NCI-H345 treated with DMSO at 0.1 percent for 48 hours (cell line): ENCODE results near the gene SPIRE1.
"Not testable (repeated sequence)": the region's sequence is repeated elsewhere in the genome, so short reads cannot be mapped to it uniquely, and the experiment has no call there.

Experiments
- DNase-seq: peaks from one replicate; lab custom pipeline; 2025; ENCODE audit not compliant: unreplicated experiment; lab: John Stamatoyannopoulos, UW

The SPIRE1 gene

DNA sequence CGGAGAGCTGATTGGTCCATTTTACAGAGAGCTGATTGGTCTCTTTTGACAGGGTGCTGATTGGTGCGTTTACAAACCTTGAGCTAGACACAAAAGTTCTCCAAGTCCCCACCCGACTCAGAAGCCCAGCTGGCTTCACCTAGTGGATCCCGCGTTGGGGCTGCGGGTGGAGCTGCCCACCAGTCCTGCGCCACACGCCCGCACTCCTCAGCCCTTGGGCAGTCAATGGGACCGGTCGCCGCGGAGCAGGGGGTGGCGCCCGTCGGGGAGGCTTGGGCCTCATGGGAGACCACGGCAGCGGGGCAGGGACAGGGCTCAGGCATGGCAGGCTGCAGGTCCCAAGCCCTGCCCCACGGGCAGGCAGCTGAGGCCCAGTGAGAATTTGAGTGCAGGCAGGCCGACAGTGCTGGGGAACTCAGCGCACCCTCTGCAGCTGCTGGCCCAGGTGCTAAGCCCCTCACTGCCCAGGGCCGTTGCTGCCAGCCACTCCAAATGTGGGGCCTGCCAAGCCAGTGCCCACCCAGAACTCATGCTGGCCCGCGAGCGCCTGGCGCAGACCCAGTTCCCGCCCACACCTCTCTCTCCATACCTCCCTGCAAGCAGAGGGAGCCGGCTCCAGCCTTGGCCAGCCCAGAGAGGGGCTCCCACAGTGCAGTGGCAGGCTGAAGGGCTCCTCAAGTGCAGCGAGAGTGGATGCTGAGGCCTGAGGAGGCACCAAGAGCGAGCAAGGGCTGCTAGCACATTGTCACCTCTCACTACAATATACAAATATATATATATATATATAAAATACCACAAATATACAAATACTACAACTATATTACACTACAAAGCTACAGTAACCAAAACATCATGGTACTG, 100.7 kb downstream of the SPIRE1 start:
- DNase-seq = no peak

DNA sequence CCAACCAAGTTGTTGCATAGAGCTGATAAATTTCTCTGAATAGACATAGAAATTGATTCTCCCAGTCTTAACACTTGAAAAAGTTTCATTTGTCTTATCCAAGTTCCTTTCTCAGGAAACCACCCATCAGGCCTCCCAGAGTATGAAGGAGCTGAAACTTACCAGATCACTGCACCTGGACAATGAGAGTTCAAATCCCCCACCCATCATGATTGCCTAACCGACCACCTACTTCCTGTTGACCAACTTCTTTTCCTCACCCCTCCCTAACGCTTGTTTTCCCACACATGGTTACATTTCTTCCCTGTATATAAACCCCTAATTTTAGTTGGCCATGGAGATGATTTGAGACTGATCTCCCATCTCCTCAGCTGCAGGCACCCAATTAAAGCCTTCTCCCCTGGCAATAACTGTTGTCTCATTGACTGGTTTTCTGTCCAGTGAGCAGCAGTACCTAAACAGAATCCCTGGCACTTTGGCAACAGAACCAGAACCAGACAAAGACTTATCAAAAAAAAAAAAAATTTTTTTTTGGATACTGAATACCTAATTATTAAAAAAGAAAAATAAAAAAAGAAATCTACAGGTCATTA, 103.0 kb downstream of the SPIRE1 start:
- DNase-seq = no peak

DNA sequence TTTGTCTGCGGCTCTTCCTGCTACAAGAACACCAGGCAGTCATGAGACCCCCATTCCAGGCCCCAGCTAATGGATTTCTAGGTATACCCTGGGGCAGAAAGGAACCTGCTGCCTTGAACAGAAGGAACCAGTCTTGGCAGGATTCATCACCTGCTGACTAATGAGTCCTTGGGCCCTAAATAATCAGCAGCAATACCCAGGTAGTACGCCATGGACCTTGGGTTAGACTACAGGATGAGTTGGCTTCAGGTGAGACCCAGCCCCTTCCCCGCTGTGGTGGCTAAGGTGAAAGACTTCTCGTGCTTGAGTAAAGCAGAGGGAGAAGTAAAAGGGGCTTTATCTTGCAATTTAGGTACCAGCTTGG, 105.0 kb downstream of the SPIRE1 start:
- no peak for DNase-seq

DNA sequence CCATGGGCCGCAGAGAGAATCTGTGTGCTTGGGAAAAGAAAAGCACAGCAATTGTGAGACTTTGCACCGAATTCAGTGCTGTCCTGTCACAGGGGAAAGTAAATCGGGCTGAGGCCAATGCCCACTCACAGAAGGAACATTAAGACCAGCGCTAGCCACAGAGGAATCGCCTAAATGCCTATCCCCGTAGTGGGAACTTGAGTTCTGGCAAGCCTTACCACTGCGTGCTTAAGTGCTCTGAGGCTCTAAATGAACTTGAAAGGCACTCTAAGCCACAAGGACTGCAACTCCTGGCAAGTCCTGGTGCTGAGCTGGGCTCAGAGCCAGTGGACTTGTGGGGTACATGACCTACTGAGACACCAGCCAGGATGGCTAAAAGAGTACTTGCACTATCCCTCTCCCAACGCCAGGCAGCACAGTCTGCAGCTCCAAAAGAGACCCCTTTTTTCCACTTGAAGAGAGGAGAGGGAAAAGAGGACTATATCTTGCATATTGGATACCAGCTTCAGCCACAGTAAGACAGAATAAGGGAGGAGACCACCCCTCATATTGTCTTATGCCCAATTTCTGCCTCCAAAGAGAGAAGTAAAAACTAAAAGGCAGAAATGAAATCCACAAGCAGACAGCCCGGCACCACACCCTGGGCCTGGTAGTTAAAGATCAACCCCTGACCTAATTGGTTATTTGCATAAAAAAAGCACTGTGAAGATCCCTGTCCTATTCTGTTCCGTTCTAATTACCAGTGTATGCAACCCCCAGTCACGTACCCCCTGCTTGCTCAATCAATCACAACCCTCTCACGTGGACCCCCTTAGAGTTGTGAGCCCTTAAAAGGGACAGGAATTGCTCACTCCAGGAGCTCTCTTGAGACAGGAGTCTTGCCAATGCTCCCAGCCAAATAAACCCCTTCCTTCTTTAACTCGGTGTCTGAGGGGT, 105.7 kb downstream of the SPIRE1 start:
- DNase-seq = not testable (repeated sequence)

DNA sequence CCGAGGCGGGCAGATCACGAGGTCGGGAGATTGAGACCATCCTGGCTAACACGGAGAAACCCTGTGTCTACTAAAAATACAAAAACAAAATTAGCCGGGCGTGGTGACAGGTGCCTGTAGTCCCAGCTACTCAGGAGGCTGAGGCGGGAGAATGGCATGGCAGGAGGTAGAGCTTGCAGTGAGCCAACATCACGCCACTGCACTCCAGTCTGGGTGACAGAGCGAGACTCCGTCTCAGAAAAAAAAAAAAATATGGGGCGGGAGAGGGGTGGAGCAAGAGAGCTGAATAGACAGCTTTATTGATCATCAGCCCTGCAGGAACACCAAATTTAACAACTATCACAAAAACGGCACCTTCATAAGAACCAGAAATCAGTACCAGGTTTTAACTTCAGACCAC, 106.4 kb downstream of the SPIRE1 start:
- peak; percentile 53 for DNase-seq

DNA sequence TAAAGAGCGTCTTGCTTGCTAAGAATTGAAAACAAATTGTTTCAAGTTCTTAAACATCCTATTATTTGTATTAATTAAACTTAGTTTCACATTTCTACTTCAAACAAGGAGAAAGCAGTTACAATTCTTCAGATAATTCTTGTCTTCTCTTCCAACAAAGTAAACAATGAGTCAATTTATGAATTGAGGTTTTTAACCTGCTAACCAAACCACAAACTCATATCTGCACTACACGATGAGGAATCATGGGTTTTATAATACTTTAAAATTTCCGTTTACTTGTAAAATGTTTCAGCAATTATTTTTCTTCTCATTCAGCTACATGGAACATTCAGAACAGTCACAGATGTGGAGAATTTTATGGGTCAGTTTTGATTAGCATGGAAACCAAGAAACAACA, 114.2 kb downstream of the SPIRE1 start:
- DNase-seq = no peak

DNA sequence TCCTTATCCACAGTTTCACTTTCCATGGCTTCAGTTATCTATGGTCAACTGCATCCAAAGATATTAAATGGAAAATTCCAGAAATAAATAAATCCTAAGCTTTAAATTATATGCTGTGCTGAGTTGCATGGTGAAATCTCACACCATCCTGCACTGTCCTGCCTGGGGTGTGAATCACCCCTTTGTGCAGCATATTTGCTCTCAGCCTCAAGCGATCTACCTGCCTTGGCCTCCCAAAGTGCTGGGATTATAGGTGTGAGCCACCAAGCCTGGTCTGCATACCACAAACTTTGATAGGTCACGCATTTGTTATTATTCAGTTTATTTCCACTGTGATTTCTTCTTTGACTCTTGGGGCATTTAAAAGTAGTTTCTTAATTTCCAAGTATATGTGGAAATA, 117.2 kb downstream of the SPIRE1 start:
- no peak for DNase-seq

DNA sequence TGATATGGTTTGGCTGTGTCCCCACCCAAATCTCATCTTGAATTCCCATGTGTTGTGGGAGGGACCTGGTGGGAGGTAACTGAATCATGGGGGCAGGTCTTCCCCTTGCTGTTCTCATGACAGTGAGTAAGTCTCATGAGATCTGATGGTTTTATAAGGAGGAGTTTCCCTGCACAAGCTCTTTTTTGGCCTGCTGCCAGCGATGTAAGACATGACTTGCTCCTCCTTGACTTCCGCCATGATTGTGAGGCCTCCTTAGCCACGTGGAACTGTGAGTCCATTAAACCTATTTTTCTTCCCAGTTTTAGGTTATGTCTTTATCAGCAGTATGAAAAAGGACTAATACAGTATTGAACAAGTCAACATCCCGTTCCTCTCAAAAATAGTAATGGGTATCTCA, 118.7 kb downstream of the SPIRE1 start:
- DNase-seq = not testable (repeated sequence)

DNA sequence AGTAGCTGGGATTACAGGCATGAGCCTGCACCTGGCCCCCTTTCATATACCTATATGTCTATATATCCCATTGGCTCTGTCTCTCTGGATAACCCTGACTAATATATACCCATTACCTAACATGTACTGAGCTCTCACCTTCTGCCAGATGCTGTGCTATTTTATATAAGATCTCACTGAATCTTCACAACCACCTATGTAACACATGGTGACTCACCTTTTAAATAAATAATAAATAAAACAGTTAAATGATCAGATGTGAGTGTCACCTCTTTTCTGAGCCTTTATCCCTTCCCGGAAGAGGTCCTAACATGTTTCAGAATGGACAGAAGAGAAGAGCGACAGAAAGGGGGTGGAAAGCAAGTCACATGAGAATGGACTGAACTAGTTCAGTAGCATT, 123.1 kb downstream of the SPIRE1 start:
- no peak for DNase-seq

DNA sequence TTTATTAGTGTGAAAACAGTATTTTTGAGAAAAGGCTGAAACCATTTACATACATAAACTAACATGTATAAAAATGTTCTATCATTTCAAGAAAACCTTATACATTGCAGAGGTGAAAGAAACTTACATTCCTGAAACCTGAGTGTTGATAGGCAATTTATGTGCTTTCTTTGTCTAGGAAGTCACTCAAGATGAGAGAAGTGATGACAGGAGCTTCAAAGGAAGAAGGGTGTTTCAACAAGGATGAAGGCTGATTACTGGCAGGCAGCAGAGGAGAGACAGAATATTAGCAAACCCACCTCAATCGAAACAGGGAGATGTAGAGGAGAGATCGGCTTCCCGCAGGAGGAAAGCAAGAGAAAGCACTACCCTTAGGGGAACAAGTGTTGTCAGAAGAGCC, 125.2 kb downstream of the SPIRE1 start:
- no peak for DNase-seq

DNA sequence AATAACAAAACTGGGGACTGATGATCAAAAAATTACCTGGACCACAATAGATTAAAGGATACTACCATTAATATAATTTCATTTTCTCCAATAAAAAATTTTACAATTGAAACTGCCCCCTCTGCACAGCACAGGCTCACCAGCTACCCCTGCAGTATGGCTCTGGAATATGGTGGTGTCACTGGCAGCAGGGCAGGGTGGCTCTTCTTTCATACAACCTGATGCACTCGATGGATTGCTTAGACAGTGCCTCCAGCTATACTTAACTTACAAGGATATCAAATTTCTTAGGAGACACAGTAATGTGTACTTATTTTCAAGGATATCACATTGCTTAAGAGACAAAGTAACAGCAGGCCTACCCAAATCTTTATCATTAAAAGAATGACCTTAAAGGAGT, 126.2 kb downstream of the SPIRE1 start:
- DNase-seq = no peak

DNA sequence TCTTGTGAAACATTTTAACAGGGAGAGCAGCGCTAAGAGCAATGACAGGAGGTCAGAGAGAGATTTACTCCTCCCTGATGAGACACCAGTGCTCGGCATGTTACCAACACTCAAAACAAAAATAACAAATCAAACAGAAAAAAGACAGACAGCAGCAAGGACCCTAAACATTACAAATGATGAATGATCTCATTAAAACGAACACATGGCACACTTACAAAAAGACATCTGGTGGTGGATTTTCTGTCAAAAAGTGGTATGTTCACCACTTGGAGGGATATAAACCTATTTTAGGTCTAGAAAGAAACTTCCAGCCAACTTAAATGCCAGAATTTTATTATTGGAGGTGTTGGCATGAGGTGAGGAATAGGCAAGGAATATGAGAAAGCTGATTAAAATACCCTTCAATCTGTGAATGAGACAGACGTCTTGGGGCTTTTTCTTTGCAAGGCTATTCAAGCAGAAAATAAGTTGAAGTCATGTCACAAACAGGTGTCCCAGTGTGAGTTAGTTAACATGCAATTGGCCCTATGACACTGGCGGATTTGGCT, 137.4 kb downstream of the SPIRE1 start:
- DNase-seq = no peak

DNA sequence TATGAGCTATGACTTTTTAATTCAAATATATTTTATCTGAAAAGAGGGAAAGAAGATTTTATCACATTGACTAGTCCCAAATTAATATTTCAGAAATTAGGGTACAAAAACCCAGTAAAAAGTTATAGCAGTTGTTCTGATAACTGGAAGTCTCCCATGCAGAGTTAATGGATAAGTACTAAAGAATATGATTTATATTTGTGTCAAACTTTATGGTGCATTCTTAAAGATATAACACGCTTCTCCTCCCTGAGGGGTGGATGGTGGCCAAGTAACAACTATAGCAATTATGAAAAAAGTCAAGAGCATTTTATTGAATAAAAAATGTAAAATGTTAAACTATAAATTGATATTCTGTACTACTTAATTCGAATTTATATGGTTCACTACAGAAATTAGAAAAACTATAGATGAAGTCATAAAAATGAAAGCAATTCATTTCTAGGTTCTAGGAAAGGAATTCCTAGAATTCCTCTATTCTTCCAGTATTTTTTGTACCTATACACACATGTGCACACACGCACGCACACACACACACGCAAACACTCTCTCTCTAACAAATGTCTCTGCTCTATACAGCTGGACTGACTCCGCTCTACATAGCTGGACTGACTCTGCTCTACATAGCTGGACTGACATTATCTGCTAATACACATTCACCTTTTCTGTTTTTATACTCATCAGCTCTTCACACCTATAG, 138.9 kb downstream of the SPIRE1 start:
- DNase-seq = no peak

DNA sequence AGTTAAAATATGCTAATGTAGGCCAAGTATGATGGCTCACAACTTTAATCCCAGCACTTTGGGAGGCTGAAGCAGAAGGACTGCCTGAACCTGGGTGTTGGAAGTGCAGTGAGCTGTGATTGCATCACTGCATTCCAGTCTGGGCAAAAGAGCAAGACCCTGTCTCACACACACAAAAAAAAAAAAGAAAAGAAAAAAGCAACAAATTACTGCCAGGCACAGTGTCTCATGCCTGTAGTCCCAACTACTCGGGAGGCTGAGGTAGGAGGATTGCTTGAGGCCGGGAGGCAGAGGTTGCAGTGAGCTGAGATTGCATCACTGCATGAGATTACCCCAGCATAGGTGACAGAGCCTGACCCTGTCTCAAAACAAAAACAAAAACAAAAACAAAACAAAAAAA, 139.6 kb downstream of the SPIRE1 start:
- no peak for DNase-seq

DNA sequence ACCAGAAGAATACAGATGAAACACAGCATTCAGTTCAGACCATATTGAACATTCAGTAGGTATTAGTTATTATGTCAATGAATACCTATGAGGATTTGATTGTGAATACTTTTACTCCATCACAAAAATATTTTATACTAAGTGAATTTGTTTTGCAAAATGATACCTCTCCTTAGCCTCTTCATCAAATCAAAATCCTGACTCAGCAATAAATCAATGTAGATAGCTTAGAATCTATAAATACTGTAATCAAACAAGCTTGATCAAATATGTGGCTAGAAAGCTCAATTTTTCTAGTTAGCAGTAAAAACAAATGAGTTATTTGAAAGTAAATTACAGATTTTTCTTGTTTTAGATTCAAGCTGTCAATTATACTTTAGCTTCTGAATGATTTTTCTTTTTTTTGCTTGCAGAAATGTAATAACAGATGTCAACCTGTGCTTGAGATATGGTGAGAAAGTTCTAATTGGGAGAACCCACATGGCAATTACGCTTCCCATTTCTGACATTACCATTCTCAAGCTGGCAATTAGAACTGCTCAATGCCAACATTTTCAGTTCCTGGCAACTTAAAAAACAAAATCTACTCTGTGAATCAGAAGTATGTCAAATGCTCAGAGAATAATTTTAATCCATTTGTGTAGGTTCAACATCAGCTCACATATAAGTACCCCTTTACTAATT, 140.6 kb downstream of the SPIRE1 start:
- DNase-seq = no peak

DNA sequence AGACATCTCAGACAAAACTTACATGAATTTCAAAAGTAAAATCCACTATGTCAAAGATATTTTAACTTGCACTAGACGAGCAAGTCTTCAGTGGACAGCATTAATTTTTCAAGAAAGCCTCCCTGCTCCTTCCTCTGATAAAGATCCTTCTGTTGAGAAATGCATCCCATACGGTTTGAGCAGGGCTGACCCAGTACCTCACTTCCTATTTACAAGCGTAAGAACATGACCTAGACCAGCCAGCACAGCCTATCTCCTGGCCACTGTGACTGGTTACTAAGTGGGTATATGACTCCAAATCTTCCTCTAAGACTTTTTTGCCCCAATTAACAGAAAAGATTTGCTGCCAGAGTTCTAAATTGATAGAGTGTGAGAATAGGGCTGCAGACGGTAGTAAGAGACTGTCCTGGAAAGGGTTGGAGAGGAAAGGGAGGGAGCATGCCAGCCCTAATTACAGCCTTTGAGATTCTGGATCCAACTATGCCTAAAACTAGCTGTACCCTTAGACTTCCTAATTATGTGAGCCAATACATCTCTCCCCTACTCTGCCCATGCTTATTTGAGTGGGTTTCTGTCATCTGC, 141.8 kb downstream of the SPIRE1 start:
- DNase-seq = no peak

DNA sequence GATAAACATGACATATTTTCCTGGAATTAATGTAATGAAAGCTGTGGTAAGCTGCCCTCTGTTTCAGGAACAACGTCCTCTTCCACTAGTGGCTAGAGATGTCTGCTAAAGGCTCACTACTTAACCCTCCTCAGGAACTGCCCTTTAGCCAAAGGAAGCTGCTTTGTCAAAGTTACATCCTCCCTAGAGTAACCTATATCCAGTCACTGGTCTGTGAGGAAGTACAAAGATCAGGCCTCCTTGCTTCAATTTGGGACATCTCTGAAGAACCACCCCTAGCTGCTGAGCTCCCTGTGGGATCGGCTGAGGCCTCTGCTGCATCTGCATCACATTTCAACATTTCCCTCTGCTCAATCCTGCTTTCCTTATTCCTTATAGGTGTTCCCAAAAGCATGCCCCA, 142.4 kb downstream of the SPIRE1 start:
- no peak for DNase-seq

DNA sequence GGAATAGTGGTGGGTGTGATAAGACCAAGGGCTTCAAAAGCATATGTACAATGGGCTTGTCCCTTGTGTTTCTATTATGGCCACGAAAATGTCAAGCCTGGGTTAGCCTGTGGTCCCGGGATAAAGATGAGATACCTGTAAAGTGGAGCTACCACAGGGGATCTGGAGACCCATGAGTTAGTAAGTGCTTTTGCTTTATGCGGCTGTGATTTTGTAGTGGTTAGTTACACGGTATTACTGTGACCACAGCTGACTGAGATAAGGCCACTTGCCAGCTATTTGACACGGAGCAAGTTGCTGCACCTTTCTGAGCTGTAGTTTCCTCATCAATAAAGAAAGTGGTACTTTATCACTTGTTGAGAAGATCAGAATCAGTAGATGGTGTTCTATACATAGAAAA, 150.9 kb downstream of the SPIRE1 start:
- DNase-seq = no peak

DNA sequence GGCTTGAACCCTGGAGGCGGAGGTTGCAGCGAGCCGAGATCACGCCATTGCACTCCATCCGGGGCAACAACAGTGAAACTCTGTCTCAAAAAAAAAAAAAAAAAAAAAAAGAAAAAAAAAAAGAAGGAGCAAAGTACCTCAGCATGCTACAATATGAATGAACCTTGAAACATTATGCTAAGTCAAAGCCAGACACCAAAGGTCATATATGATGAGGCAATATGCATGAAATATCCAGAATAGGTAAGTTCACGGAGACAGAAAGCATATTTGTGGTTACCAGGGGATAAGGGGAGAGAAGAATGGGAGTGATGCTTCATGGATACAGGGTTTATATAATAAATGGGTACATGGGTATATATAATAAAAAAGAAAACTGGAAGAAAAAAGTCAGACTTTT, 156.9 kb downstream of the SPIRE1 start:
- no peak for DNase-seq

DNA sequence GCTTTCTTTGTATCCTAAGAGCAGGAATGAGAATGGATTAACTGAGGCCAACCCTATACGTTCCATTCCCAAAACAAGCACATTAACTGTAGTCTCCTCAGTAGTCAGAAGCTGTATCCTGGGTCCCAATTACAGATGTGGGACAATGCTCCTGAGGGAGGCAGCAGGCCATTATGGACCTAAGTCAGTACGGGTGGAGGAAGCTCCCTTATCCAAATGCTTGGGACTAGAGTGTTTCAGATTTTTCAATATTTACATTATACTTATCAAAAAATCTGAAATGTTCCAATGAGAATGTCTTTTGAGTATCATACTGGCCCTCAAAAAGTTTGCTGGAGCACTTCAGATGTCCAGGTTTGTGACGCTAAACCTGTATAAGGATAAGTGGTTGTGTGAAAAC, 160.1 kb downstream of the SPIRE1 start:
- DNase-seq = no peak
